H9 (cell line): ENCODE measurements around the gene HUS1B. TPM values are rescaled to one million over a fixed set of nuclear protein-coding genes. Genes with fewer than 3 reads are reported as not detected.

ENCODE experiments used
- DNase-seq: peaks from one replicate; pipeline ENCODE4 v3.0.0-alpha.2; 2017
- H2AFZ ChIP-seq: one replicate; pipeline ENCODE4 v1.6.1; 2013; ENCODE audit warnings: mild to moderate bottlenecking, low read length, control low read depth, moderate library complexity
- H2AK5ac ChIP-seq: 2 replicates; pipeline ENCODE4 v1.6.1; 2013; ENCODE audit warnings: low read length, control low read depth, mixed read lengths; ENCODE audit not compliant: insufficient read length
- H2BK120ac ChIP-seq: one replicate; pipeline ENCODE4 v1.6.1; 2013; ENCODE audit warnings: low read depth, mild to moderate bottlenecking, low read length, control low read depth, inconsistent platforms; ENCODE audit not compliant: poor library complexity, severe bottlenecking
- H2BK12ac ChIP-seq: 2 replicates; pipeline ENCODE4 v1.6.1; 2013; ENCODE audit warnings: low read length, control low read depth, mixed read lengths, low read depth; ENCODE audit not compliant: insufficient read length
- H2BK15ac ChIP-seq: 2 replicates; pipeline ENCODE4 v1.6.1; 2013; ENCODE audit warnings: low read depth, low read length, control low read depth
- H2BK20ac ChIP-seq: one replicate; pipeline ENCODE4 v1.6.1; 2013; ENCODE audit warnings: low read depth, mild to moderate bottlenecking, low read length, control low read depth, inconsistent platforms; ENCODE audit not compliant: poor library complexity, severe bottlenecking
- H2BK5ac ChIP-seq: 2 replicates; pipeline ENCODE4 v1.6.1; 2013; ENCODE audit warnings: low read length, control low read depth, mixed read lengths; ENCODE audit not compliant: insufficient read length
- H3K14ac ChIP-seq: 2 replicates; pipeline ENCODE4 v1.6.1; 2013; ENCODE audit warnings: low read length, control low read depth; ENCODE audit not compliant: insufficient read depth
- H3K18ac ChIP-seq: 2 replicates; pipeline ENCODE4 v1.6.1; 2013; ENCODE audit warnings: low read depth, mild to moderate bottlenecking, mixed read lengths, low read length, control low read depth; ENCODE audit not compliant: insufficient read length
- H3K23ac ChIP-seq: 2 replicates; pipeline ENCODE4 v1.6.1; 2013; ENCODE audit warnings: low read length, control low read depth, mixed read lengths, low read depth; ENCODE audit not compliant: insufficient read length
- H3K23me2 ChIP-seq: 2 replicates; pipeline ENCODE4 v1.6.1; 2013; ENCODE audit warnings: low read depth, mild to moderate bottlenecking, mixed read lengths, low read length, control low read depth; ENCODE audit not compliant: insufficient read length, poor library complexity, severe bottlenecking
- H3K27ac ChIP-seq: 2 replicates; pipeline ENCODE4 v1.5.1; 2013; ENCODE audit warnings: low read length, control low read depth, mixed read lengths, low read depth; ENCODE audit not compliant: insufficient read length
- H3K27me3 ChIP-seq: 2 replicates; pipeline ENCODE4 v1.6.1; 2013; ENCODE audit warnings: low read length, control low read depth, inconsistent platforms; ENCODE audit not compliant: insufficient read depth
- H3K4ac ChIP-seq: 2 replicates; pipeline ENCODE4 v1.6.1; 2013; ENCODE audit warnings: low read depth, mild to moderate bottlenecking, control low read depth, inconsistent platforms, low read length, moderate library complexity
- H3K4me1 ChIP-seq: 2 replicates; pipeline ENCODE4 v1.6.1; 2013; ENCODE audit warnings: low read length, control low read depth, inconsistent platforms; ENCODE audit not compliant: insufficient read depth
- H3K4me2 ChIP-seq: 2 replicates; pipeline ENCODE4 v1.6.1; 2013; ENCODE audit warnings: low read length, control low read depth, mixed read lengths; ENCODE audit not compliant: insufficient read length, insufficient read depth
- H3K56ac ChIP-seq: 2 replicates; pipeline ENCODE4 v1.6.1; 2013; ENCODE audit warnings: low read depth, mild to moderate bottlenecking, mixed read lengths, low read length, control low read depth; ENCODE audit not compliant: insufficient read length
- H3K79me1 ChIP-seq: 2 replicates; pipeline ENCODE4 v1.6.1; 2013; ENCODE audit warnings: low read depth, mild to moderate bottlenecking, moderate library complexity, low read length, control low read depth, inconsistent platforms; ENCODE audit not compliant: insufficient read depth, poor library complexity, severe bottlenecking
- H3K79me2 ChIP-seq: 2 replicates; pipeline ENCODE4 v1.6.1; 2013; ENCODE audit warnings: low read length, control low read depth, inconsistent platforms; ENCODE audit not compliant: insufficient read depth
- H3K9ac ChIP-seq: 2 replicates; pipeline ENCODE4 v1.6.1; 2013; ENCODE audit warnings: low read length, control low read depth, mixed read lengths; ENCODE audit not compliant: insufficient read length; ENCODE audit errors: extremely low read depth
- H3K9me3 ChIP-seq: one replicate; pipeline ENCODE4 v1.6.1; 2013; ENCODE audit warnings: low read depth, low read length, inconsistent platforms; ENCODE audit not compliant: control insufficient read depth
- H3T11ph ChIP-seq: one replicate; pipeline ENCODE4 v1.6.1; 2013; ENCODE audit warnings: mild to moderate bottlenecking, low read length, control low read depth, inconsistent platforms
- H4K20me1 ChIP-seq: one replicate; pipeline ENCODE4 v1.6.1; 2013; ENCODE audit not compliant: control insufficient read depth, insufficient read length, insufficient read depth
- H4K5ac ChIP-seq: 2 replicates; pipeline ENCODE4 v1.6.1; 2013; ENCODE audit warnings: low read depth, mild to moderate bottlenecking, mixed read lengths, low read length, control low read depth; ENCODE audit not compliant: insufficient read length
- H4K8ac ChIP-seq: replicated peaks from 2 replicates; pipeline ENCODE4 v1.6.1; 2013; ENCODE audit warnings: low read length, control low read depth, mixed read lengths, low read depth; ENCODE audit not compliant: insufficient read length
- H4K91ac ChIP-seq: 2 replicates; pipeline ENCODE4 v1.6.1; 2013; ENCODE audit warnings: low read depth, mild to moderate bottlenecking, moderate library complexity, mixed read lengths, low read length, control low read depth; ENCODE audit not compliant: insufficient read length
- H3K27ac Mint-ChIP-seq, 3 experiments: 2 replicates in 2 of 3; 3 replicates in 1 of 3; pipeline ENCODE4 v1.8.0; 2020 to 2021; ENCODE audit warnings: mixed read lengths in 3 of 3, mild to moderate bottlenecking in 1 of 3, moderate library complexity in 1 of 3
- H3K27me3 Mint-ChIP-seq: 2 replicates; pipeline ENCODE4 v1.8.0; 2021; ENCODE audit warnings: low read depth, mild to moderate bottlenecking, moderate library complexity, mixed read lengths
- H3K36me3 Mint-ChIP-seq, 3 experiments: 2 replicates in 2 of 3; 3 replicates in 1 of 3; pipeline ENCODE4 v1.8.0; 2020 to 2021; ENCODE audit warnings: low read depth in 3 of 3, mixed read lengths in 3 of 3; ENCODE audit not compliant: insufficient read depth in 1 of 3
- H3K4me1 Mint-ChIP-seq, 2 experiments: 2 replicates each; pipeline ENCODE4 v1.8.0; 2020; ENCODE audit warnings: mixed read lengths in 2 of 2
- H3K4me3 Mint-ChIP-seq, 2 experiments: 2 replicates in 1 of 2; 3 replicates in 1 of 2; pipeline ENCODE4 v1.8.0; 2020 to 2021; ENCODE audit warnings: mild to moderate bottlenecking in 2 of 2, mixed read lengths in 2 of 2, moderate library complexity in 1 of 2
- H3K9me3 Mint-ChIP-seq, 2 experiments: 2 replicates in 1 of 2; 3 replicates in 1 of 2; pipeline ENCODE4 v1.8.0; 2020; ENCODE audit warnings: mild to moderate bottlenecking in 2 of 2, mixed read lengths in 2 of 2, moderate library complexity in 1 of 2
- CTCF ChIP-seq: fragments of 200-600 bp; sonication (generic); conservative IDR thresholded peaks from 3 replicates; pipeline ENCODE4 v1.8.0; 2021; ENCODE audit warnings: antibody characterized with exemption, mild to moderate bottlenecking
- WGBS: extraction: QIAGEN DNeasy Blood & Tissue Kit; methylation state at CpG from one replicate; pipeline ENCODE4 v1.1.7; 2013; ENCODE audit warnings: missing lambda C conversion rate, low lambda C conversion rate, mixed read lengths; ENCODE audit not compliant: insufficient read length; ENCODE audit errors: extremely low coverage; 5-methylcytosine and 5-hydroxymethylcytosine counted together
- total RNA-seq: library from RNA; stranded (reverse); gene quantifications from 2 replicates; pipeline ENCODE4 v1.2.1, GENCODE V29; 2021

Gene HUS1B
- total RNA-seq, 1 experiment from 2014 or later = 0.96 TPM

DNA sequence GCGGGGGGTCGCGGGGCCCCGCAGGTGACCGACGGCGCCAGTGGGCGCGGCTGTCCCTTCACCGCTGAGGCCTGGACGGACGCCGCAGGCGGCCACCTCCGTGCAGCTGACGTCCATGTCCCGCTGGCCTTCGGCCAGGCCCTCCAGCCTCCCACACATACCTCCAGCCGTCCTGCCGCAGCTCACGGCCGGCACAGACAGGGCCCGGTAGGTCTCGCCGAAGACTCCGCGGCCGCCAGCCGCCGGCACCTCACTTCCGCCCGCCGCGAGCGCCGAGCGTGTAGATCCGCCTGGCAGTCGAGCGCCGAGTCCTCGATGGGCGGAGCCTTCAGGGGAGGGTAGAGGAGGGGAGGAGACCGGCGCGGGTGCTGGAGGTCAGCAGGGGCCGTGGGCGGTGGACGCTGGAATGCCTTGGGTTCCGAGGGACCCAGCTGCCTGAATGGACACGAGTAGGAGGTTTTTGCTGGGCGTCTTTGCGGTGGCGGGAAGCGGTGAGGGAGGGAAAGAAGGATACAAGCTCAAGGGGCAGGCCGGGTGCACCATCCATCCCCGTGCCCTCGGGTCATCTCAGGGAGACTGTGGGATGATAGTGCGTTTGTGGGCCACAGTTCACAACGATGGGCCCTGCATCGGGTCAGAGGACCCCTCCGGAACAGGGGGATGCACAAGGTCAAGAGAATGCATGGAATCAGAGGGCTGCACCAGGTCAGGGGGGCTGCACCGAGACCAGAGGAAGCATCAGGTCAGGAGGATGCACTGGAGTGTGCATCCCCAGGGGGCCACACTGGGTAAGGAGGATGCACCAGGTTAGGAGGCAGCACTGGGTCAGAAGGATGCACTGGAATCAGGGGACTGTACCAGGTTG lies 36.2 kb upstream of the HUS1B start, which contains the start of gene EXOC2:
TSS of gene EXOC2 (minus strand) at position 282 of the 865 bp plus-strand sequence. CDS start 55,321 bp downstream, outside the sequence.
- H3K4ac ChIP-seq = no peak within 1 kb of the TSS
- H3K18ac ChIP-seq = peak within 1 kb of the TSS; percentile 53
- no peak within 1 kb of the TSS for H2BK20ac ChIP-seq
- H3K9ac ChIP-seq = peak within 1 kb of the TSS; percentile 69
- peak; percentile 87 for DNase-seq
- no peaks in the 10 kb centered on the region for H4K20me1 ChIP-seq
- Mint-ChIP-seq H3K36me3 (peaks cover 0 to 5% (median 5%) of the 10 kb centered on the region in 3 experiments; a peak in 5 of 7 replicates), H3K4me1 (peaks cover 23 to 41% of the 10 kb centered on the region in 2 experiments), H3K27me3 (no peaks in the 10 kb centered on the region), H3K9me3 (no peaks in the 10 kb centered on the region), H3K27ac (peak within 1 kb of the TSS; percentile 68 to 96 (median 93); a peak in 6 of 7 replicates), H3K4me3 (peak within 1 kb of the TSS; percentile 95 to 96)
- no peaks in the 10 kb centered on the region for H3K27me3 ChIP-seq
- H2BK120ac ChIP-seq = no peak within 1 kb of the TSS
- WGBS = no CpG with 5 or more reads among the region's 63 CpGs
- no peak within 1 kb of the TSS for H3T11ph ChIP-seq
- no peak within 1 kb of the TSS for H3K23ac ChIP-seq
- no peak within 1 kb of the TSS for H4K8ac ChIP-seq
- H3K27ac ChIP-seq = no peak within 1 kb of the TSS
- H2BK15ac ChIP-seq = no peak within 1 kb of the TSS
- peak within 1 kb of the TSS; percentile 61 for H3K4me2 ChIP-seq
- H3K79me2 ChIP-seq = peaks cover 20% of the 10 kb centered on the region; the same call in 1 of the 2 replicates
- no peak within 1 kb of the TSS for H3K56ac ChIP-seq
- no peaks in the 10 kb centered on the region for H3K9me3 ChIP-seq
- peaks cover 2% of the 10 kb centered on the region; the same call in 1 of the 2 replicates for H3K4me1 ChIP-seq
- no peaks in the 10 kb centered on the region for H3K79me1 ChIP-seq
- TF ChIP-seq CTCF = no peak
- H3K23me2 ChIP-seq = peaks cover 3% of the 10 kb centered on the region
- no peak within 1 kb of the TSS for H4K91ac ChIP-seq
- H2AK5ac ChIP-seq = no peak within 1 kb of the TSS
- no peak within 1 kb of the TSS for H2BK5ac ChIP-seq
- no peak within 1 kb of the TSS for H2AFZ ChIP-seq
- H2BK12ac ChIP-seq = no peak within 1 kb of the TSS
- 0 out of 2 replicates have a peak within 1 kb of the TSS, but pooled peaks have one; percentile 61 for H3K14ac ChIP-seq
- no peak within 1 kb of the TSS for H4K5ac ChIP-seq
